Activated effector memory CD4-positive, alpha-beta T cell treated with anti-CD3 and anti-CD28 coated beads, Interleukin-2, amount 50 U/mL, for 16 hours (primary cell): ENCODE results near the gene LSAMP.
"Not testable (repeated sequence)": the region's sequence is repeated elsewhere in the genome, so short reads cannot be mapped to it uniquely, and the experiment has no call there.

ENCODE experiments used
- DNase-seq: peaks from one replicate; pipeline ENCODE4 v3.0.0-alpha.2; 2020

Gene LSAMP

GRCh38 chr3:116093374-116093773 lies 351.9 kb downstream of the LSAMP start:
- DNase-seq: no peak

DNA sequence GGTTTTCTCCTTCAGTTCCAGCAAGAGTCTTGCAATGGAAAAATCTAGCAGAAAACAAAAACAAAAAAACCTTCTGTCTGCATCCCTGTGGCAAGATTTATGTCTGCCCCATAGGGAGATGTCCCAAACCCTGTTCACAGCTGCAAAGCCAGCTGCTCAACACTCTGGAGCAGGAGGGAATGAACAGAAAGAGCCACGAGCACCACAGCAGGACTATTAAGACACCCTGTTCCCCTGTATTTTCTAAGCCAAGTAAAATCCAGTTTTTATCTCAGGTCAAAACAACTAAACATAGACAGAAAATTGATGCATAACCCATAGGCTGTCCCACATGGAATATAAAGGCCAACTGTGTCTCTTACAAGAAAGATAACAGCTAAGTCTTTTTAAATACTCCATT lies 357.9 kb downstream of the LSAMP start:
- no peak for DNase-seq

GRCh38 chr3:116084999-116085791 lies 360.1 kb downstream of the LSAMP start:
- DNase-seq: no peak

DNA sequence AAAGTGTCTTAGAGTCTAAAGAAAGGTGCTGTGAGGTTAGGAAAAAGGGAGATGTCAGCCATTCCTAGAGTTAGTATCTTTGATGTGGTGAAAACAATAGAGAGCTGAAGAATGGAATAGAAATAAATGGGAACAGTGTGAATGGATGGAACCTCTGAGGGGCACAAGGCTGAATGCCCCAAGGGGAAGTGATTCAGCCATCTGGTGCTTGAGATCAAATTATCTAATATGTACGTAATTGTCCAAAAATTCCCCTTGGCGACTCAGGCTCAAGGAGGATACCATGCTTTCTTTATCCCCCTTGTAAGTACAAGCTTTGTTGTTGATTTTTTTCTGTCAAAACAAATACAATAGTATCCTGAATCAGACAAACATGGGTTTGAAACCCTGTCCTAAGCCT lies 361.6 kb downstream of the LSAMP start:
- no peak for DNase-seq

DNA sequence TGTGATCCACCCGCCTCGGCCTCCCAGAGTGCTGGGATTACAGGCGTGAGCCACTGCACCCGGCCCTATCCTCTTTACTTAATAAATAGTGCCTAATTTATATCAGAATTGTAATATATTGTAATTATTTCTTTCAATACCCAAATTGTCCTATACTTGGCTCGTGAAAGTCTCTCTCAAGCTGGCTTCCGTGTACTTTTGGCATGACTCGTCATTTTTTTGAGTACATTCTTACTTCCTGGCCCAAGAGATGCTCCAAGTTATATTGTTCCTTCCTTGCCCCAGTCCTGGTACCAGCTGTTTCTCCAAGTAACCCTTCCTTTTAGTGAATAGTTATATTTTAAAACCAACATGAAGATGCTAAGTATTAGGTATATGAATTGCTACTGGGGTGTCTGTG lies 366.7 kb downstream of the LSAMP start:
- DNase-seq: no peak

DNA sequence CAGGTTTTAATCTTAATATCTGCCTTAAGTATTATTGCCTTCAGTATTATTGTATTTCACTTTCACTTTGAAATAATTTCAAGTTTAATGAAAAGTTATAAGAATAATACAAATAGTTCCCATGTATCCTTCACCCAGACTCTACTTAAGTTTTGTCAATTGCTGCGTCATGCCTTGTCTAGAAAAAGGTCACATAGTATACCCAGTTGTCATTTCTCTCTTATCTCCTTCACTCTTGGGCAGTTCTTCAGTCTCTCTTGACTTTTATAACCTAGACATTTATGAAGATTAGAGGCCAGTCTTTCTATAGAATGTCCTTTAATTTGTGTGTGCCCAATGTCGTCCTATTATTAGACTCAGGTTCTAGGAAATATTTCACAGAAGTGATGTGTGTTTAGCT lies 367.7 kb downstream of the LSAMP start:
- no peak for DNase-seq

- DNase-seq: no peak
These were observed 368.2 kb downstream of the LSAMP start for GRCh38 chr3:116077059-116077458.

- not testable (repeated sequence) for DNase-seq
These were observed 374.6 kb downstream of the LSAMP start for GRCh38 chr3:116070516-116071278.

DNA sequence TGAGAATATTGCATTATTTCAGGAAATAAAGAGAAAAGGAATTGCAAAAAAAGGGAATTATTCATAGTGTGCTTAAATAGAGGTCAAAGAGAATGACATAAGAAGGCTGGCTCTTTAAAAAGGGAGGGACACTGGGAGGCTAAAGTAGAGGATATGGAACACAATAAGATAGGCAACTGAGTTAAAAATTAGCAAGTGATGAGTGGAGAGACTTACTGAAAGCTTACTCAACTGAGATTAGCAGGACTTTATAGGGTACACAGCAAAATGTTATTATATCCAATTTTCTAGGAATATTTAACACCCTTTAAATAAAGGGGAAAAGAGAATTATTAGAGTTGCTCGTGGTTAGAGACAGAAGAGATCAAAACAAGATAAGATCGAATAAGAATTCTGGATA lies 375.2 kb downstream of the LSAMP start:
- DNase-seq: no peak

DNA sequence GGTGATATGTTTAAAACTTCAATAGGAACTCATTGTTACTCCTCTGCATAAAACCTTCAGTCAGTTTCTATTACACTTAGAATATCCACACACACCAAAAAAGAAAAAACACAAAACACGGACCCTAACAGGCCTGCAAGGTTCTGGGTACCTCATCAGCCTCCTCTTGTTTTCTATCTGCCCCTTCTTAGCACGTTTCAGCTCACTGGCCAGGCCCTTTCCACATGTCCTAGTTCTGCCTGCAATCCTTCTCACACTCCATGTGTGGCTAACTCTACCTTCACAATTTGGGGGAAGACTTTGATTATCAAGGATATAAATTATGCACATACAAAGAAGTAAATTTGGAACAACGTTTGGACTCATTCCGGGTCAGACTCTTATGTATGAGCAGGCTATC lies 376.3 kb downstream of the LSAMP start:
- DNase-seq: no peak

DNA sequence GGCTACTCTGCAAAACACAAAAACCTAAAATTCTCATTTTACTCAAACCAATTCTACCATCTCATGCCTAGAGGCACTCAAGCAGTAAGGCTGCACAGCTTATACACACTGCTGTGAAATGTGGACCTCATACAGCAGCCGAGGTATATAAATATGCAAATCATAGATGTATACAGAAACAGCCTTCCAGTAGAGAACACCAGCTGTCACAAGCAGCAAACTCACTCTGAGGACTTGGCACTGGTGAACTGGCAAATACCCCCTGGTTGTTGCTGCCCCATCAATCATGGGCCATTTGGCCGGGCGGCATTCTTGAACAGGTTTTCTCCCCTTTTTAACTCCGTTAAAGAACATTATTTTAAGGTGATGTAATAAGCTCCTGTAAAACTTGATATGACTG lies 378.0 kb downstream of the LSAMP start:
- no peak for DNase-seq

DNA sequence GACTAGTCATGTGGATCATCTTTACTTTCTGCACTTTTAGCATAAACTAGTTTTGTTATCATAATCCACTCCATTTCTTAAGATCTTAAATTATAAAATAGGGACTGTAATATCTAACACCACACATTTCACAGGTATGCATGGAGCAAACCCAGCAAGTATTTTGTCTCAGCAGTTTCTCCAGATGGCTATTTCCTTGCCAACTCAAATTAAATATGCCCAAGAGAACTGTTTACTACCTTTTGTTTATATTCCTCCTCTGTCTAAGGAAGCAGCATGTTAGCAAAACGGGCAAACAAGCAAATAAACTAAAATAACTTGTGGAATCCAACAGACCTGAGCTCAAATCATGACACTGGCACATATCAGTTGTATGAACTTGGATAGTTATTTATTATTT lies 379.8 kb downstream of the LSAMP start:
- DNase-seq: no peak

- no peak for DNase-seq
These were observed 380.6 kb downstream of the LSAMP start for GRCh38 chr3:116064646-116065045.

DNA sequence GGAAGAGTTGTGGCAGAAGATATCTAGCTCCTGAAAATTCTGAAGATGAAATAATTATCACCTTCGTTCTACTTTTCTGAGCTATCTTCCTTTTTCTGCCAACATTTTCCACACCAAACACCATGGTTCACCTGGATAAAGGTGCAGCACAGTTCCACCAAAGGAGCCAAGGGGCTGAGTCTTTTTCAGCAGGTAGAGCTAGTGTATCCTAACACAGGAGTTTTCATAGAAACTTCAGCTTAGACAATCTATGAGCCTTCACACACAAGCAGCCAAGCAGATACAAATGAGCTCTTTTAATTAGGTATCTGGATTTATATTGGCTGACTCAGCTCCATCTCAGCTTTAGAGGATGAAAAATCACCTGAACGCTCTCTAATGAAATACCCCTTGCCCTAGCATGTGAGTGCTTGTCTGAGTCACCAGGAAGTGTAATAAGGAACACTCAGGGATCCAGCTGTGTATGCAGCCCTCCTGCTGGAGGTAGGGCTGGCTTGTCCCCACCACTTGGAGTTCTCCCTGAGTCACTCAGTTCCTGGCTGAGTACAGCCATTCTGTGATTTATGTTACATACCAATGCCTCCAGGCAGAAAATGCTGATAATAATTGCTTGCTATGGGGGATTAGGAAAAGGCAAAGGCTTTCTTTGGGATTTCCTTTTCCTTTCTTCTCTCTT lies 385.7 kb downstream of the LSAMP start:
- no peak for DNase-seq

DNA sequence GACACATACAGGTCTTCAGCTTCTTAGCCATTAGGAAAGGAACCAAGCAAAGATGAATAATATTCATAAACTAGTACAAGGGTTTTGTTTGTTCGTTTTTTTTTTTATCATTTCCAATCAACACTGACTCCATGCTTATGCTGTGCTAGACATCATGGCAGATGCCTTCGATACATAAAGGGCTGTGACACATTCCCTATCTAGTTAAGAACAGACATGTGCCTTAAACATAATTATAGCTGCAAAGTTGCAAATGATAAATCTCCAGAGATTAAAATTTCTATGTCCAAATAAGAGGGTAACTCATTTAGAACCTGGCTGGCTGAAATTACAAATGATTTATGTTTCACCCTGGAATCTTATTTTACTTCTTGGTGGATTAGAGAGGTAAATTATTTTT lies 386.4 kb downstream of the LSAMP start:
- DNase-seq: no peak

DNA sequence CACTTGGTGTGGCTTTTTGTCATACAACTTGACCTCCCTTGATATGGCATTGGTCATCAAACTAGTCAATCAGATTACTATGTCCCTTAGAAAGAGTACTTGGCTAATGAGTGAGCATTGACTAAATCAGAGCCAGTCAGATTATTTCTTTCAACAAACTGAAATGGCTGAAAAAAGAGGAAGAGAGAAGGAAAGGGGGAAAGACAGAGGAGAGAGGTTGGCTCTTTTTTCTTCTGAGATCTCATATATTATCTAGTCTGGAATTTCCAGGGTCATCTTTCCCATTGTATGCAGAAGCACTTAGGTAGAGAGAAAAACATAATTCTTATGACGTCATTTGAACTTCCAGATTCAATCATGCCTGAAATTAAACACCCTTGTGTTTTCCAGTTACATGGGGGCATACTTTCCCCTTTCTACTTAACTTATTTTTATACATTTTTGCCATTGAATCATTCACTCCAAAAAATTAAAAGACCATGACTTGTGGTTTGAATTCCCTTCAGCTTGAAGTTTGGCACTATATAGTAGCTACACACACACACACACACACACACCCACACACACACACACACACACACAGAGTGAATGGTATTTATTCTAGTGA lies 387.8 kb downstream of the LSAMP start:
- no peak for DNase-seq

- DNase-seq: no peak
These were observed 389.0 kb downstream of the LSAMP start for GRCh38 chr3:116056280-116056679.

GRCh38 chr3:116053017-116053416 lies 392.3 kb downstream of the LSAMP start:
- DNase-seq: no peak

DNA sequence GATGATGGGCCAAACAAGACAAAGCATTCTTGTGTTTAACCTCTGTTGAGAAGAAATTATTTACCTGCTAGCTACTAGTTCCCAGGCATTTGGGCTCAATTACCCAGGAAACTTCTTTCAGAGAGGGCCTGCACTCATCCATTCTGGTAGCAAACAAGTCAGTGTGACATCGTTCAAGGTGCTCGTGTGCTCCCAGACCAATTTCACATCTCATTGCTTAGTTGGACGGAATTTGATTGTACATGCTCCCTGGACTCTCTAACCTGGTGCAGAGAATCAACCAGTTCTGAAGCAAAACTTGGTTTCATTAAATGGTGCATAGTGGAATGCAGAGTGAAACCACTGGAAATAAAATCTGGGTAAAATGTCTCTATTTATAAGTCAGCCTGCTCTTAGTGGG lies 392.7 kb downstream of the LSAMP start:
- no peak for DNase-seq

DNA sequence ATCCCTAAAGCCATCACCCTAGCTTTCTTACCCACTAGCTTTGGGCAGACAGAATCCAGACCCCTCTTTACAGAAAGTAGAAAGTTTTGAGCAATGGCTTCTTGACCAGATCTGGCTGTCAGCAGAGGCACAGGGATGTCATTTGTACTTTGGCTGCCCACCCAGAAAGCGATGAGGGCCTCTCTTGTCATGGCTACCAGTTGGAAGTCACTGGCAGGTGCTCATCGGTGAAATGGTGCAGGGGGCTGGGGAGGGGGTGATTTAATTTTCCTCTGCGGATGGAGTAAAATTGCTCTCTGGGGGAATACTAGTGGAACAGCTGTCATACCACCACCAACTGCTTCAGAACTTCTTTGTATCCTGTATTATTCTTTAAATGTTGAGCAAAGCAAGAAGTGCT lies 393.7 kb downstream of the LSAMP start:
- DNase-seq: no peak

DNA sequence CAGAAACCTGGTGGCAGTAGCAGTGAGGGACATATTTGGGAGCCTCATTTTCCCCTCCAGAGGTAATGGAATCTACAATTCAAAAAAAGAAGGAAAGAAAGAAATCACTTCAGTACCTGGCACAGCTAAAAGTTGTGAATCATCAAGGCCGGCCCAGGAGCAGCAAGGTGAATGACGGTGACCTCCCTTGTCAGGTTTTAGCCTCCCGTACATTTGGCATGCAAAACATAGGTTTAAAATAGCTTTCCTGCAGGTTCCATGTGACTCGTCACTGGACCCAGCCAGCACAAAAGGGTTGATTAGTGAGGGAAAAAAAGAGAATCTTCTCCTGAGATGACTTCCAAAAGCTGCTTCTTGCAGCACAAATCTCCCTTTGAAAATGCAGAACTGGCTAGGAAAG lies 394.2 kb downstream of the LSAMP start:
- DNase-seq: no peak

GRCh38 chr3:116050311-116050915 lies 394.9 kb downstream of the LSAMP start:
- DNase-seq: no peak

GRCh38 chr3:116048991-116049390 lies 396.3 kb downstream of the LSAMP start:
- no peak for DNase-seq
